Mesodermal cell (in vitro differentiated cells): ENCODE measurements around the gene LINC00632.

ENCODE experiments used
- H3K27ac ChIP-seq: 2 replicates; pipeline ENCODE4 v1.7.0; 2013; ENCODE audit warnings: mild to moderate bottlenecking, low read depth, low read length, moderate library complexity; ENCODE audit not compliant: severe bottlenecking
- H3K36me3 ChIP-seq: 2 replicates; pipeline ENCODE4 v1.7.1; 2013; ENCODE audit warnings: mild to moderate bottlenecking, low read length, moderate library complexity; ENCODE audit not compliant: control insufficient read depth, insufficient read depth
- H3K4me1 ChIP-seq: one replicate; pipeline ENCODE4 v1.7.1; 2013; ENCODE audit warnings: mild to moderate bottlenecking, low read length; ENCODE audit not compliant: insufficient read depth, control insufficient read depth, poor library complexity, severe bottlenecking
- H3K4me3 ChIP-seq: 2 replicates; pipeline ENCODE4 v1.7.0; 2013; ENCODE audit warnings: low read length, control low read depth, mild to moderate bottlenecking; ENCODE audit not compliant: insufficient read depth, poor library complexity, severe bottlenecking; ENCODE audit errors: extremely low read depth
- H3K9me3 ChIP-seq: 2 replicates; pipeline ENCODE4 v1.7.1; 2013; ENCODE audit warnings: mild to moderate bottlenecking, low read length, moderate library complexity; ENCODE audit not compliant: control insufficient read depth
- WGBS, 2 experiments: methylation state at CpG; one replicate each; pipeline ENCODE4 v1.1.5; 2013; ENCODE audit warnings: missing lambda C conversion rate in 2 of 2; ENCODE audit not compliant: insufficient coverage in 2 of 2; 5-methylcytosine and 5-hydroxymethylcytosine counted together

The LINC00632 gene

GRCh38 chrX:140764401-140764919, 54.9 kb downstream of the LINC00632 start:
- no peaks in the 10 kb centered on the region for H3K9me3 ChIP-seq
- 0% methylated on average over 6 to 9 of the region's 31 CpGs for WGBS, 2 experiments
- peaks cover 10% of the 10 kb centered on the region for H3K4me1 ChIP-seq
- peak overlapping the region; percentile 63 for H3K4me3 ChIP-seq
- H3K27ac ChIP-seq: peak overlapping the region; percentile 95
- H3K36me3 ChIP-seq: peaks cover under 1% of the 10 kb centered on the region

DNA sequence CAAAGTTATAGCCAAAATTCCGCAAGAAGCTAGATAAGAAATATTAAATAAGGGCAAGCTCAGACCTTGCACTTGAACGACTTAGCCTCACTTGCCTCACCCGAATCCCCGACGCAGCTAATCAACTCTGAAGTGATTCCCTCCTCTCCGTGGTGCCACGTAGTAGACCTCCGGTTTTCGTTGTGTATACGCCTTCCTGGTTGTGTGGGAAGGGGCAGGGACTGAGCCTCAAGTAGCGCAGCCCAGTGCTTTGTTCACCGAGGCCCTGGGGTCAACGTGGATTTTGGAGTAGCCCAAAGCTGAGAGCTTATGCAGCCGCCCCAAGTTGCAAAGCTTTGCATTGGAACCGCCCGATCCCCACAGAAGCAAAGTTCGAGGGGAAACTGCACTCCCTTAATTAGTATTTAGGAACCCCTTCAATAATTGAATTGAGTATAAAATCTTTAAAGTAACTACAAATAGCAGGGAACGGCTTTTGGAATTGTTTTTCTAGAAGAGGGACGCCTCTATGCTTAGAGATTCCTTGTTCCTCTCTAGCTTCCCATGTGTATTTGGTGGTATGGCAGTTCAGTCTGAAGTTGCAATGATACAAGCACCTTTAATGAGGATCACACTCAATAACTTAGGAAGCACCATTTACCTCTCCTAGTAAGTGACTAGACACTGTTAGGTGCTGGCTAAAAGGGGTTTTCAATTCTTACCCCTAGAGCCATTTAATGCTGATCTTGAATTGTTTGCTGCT, 55.7 kb downstream of the LINC00632 start:
- H3K4me1 ChIP-seq: peaks cover 10% of the 10 kb centered on the region
- H3K9me3 ChIP-seq: no peaks in the 10 kb centered on the region
- H3K4me3 ChIP-seq: peak overlapping the region; percentile 63
- H3K27ac ChIP-seq: peak overlapping the region; percentile 95
- H3K36me3 ChIP-seq: peaks cover 4% of the 10 kb centered on the region
- WGBS, 2 experiments: no CpG with 5 or more reads among the region's 19 CpGs

DNA sequence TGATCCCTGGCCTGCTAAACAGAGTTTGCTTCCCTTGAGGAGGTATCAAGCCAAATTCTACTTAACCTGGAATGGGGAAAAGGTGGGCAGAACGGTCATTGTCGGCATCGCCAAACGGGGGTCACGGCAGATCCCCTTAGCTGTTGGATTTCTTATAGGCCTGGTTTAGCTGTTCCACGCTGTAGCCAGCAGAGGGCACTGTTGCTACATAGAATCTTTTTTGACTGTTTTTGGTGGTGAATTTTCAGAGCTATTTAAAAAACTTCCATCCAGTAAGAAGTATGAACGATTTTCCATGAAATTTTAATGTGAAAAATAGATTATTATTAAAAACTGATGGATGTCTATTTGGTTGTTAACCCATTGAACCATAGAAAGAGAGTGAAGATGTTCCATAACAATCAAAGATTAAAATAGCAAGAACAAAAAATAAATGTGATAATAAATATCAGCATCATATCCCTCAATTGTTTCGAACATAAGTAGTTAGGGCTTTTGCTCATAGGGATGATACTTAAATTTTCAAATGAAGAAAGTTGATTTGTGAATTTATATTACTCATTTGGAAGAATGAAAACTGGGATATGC, 56.6 kb downstream of the LINC00632 start:
- Histone ChIP-seq H3K27ac (no peak overlapping the region), H3K4me1 (peaks cover 10% of the 10 kb centered on the region), H3K36me3 (peaks cover 4% of the 10 kb centered on the region), H3K9me3 (no peaks in the 10 kb centered on the region), H3K4me3 (peak overlapping the region; percentile 63)
- 0% methylated on average over 3 of the region's 8 CpGs; no CpG with 5 or more reads in 1 of the 2 experiments for WGBS, 2 experiments

DNA sequence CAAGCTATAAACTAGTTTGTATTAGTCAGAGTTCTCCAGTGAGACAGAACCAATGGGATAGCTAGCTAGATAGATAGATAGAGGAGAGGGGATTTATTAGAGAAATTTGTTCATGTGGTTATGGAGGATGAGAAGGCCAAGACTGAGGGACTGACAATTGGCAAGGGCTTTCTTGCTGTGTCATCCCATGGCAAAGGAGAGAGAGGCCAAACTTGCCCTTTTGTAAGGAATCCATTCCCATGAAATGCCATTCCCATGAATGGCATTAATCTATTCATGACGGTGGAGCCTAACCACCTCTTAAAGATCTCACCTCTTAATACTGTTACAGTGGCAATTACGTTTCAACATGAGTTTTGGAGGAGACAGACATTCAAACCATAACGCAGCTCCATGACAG, 58.1 kb downstream of the LINC00632 start:
- H3K9me3 ChIP-seq: no peaks in the 10 kb centered on the region
- H3K27ac ChIP-seq: no peak overlapping the region
- H3K4me1 ChIP-seq: peaks cover 10% of the 10 kb centered on the region
- H3K4me3 ChIP-seq: no peak overlapping the region
- 100% methylated on average over 1 of the region's 3 CpGs; no CpG with 5 or more reads in 1 of the 2 experiments for WGBS, 2 experiments
- H3K36me3 ChIP-seq: peaks cover 4% of the 10 kb centered on the region

GRCh38 chrX:140775211-140775610, 65.7 kb downstream of the LINC00632 start:
- Histone ChIP-seq H3K4me1 (no peaks in the 10 kb centered on the region), H3K9me3 (no peaks in the 10 kb centered on the region), H3K36me3 (peaks cover 21% of the 10 kb centered on the region), H3K4me3 (no peak overlapping the region), H3K27ac (no peak overlapping the region)
- WGBS, 2 experiments: 83% methylated on average over 2 of the region's 4 CpGs; no CpG with 5 or more reads in 1 of the 2 experiments

DNA sequence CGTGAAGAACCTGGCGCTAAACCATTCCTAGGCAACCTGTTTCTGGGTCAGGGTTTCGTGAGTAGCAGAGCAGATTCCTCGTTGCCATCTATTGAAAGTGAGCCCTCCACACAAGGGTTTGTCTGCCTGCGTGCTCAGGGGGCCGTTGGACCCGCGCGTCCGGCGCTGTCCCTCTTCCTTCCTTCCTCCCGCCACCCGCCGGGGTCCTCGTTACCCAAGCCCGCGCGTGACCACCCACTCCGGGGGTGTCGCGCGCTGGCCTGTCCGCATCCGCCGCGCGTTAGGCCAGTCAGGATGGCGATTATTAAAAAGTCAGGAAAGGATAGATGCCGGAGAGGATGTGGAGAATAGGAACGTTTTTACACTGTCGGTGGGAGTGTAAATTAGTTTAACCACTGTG, 66.8 kb downstream of the LINC00632 start:
- H3K4me1 ChIP-seq: no peaks in the 10 kb centered on the region
- H3K4me3 ChIP-seq: no peak overlapping the region
- H3K9me3 ChIP-seq: no peaks in the 10 kb centered on the region
- peaks cover 21% of the 10 kb centered on the region for H3K36me3 ChIP-seq
- WGBS, 2 experiments: 95 to 98% methylated on average over 4 to 13 of the region's 31 CpGs
- H3K27ac ChIP-seq: no peak overlapping the region

DNA sequence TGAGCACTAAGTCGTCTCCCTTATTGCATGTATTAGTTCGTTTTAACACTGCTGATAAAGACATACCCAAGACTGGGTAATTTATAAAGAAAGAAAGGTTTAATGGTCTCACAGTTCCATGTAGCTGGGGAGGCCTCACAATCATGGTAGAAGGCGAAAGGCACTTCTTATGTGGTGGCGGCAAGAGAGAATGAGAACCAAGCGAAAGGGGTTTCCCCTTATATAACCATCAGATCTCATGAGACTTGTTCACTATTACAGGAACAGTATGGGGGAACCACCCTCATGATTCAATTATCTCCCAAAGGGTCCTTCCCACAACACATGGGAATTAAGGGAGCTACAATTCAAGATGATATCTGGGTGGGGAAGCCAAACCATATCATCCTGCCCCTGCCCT, 85.1 kb downstream of the LINC00632 start:
- Histone ChIP-seq H3K36me3 (no peaks in the 10 kb centered on the region), H3K4me1 (no peaks in the 10 kb centered on the region), H3K4me3 (no peak overlapping the region), H3K9me3 (no peaks in the 10 kb centered on the region), H3K27ac (no peak overlapping the region)
- no CpG with 5 or more reads among the region's 5 CpGs for WGBS, 2 experiments

- Histone ChIP-seq H3K27ac (no peak overlapping the region), H3K4me1 (no peaks in the 10 kb centered on the region), H3K9me3 (no peaks in the 10 kb centered on the region), H3K4me3 (no peak overlapping the region), H3K36me3 (no peaks in the 10 kb centered on the region)
- WGBS, 2 experiments: no CpG with 5 or more reads among the region's 2 CpGs
Measured at GRCh38 chrX:140799216-140799615, 89.7 kb downstream of the LINC00632 start.

DNA sequence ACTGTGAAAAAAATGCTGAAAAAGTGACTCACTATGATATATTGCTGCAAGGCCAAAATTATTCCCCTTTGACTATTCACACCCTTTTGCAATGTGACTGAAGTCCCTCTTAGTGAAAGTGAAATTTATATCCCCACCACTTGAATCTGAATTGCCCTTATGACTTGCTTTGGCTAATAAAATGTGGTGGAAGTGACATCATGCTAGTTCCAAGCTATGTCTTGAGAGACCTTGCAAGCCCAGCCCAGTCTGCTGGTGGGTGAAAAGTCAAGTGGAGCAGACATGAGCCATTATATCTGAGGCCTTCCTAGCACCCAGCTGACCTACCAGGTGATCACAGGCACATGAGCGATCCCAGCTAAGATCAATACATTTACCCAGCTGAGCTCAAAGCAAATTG, 94.7 kb downstream of the LINC00632 start:
- H3K36me3 ChIP-seq: no peaks in the 10 kb centered on the region
- H3K27ac ChIP-seq: no peak overlapping the region
- WGBS, 2 experiments: no CpG with 5 or more reads among the region's 1 CpG
- H3K9me3 ChIP-seq: no peaks in the 10 kb centered on the region
- H3K4me3 ChIP-seq: no peak overlapping the region
- no peaks in the 10 kb centered on the region for H3K4me1 ChIP-seq

DNA sequence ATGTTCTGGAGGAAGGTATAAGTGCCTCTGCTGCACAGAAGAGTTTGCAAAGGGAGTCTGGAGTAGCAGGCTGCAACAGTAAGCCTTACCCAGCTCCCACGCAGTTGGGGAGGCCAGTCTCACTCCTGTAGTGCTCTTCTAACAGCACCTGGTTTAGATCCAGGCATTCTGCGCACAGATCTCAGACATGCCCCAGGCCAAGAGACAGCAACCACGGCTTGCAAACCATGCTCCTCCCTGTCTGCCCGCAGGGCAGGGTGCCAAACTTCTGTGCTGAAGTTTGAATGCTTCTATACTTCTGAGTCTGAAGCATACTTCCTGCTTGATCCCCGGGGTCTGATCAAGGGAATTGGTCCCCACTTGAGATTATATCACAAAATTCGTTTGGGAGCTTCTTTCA, 106.3 kb downstream of the LINC00632 start:
- Histone ChIP-seq H3K4me1 (no peaks in the 10 kb centered on the region), H3K4me3 (no peak overlapping the region), H3K36me3 (no peaks in the 10 kb centered on the region), H3K27ac (no peak overlapping the region), H3K9me3 (no peaks in the 10 kb centered on the region)
- WGBS, 2 experiments: 100% methylated on average over 3 of the region's 6 CpGs; no CpG with 5 or more reads in 1 of the 2 experiments

DNA sequence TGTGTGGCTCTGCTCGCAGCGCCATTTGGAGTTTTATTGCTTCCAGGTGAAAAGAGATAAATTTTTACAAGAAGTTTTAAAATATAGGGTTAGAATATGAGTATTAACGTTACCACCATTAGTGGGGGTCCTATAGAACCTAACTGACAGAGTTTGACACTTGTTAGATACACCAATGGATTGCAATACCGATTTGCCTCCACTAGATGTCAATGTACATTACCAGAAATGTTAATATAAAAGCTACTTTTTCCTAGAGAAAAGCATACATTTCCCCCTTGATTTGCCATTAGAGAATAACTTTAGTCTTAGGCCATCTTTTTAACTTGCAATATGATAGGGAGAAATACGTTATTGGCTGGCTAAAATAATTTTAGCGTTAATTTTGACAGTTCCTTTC, 108.4 kb downstream of the LINC00632 start:
- no peak overlapping the region for H3K4me3 ChIP-seq
- no peaks in the 10 kb centered on the region for H3K4me1 ChIP-seq
- no peaks in the 10 kb centered on the region for H3K9me3 ChIP-seq
- WGBS, 2 experiments: 100% methylated on average over 1 of the region's 6 CpGs; no CpG with 5 or more reads in 1 of the 2 experiments
- H3K27ac ChIP-seq: no peak overlapping the region
- no peaks in the 10 kb centered on the region for H3K36me3 ChIP-seq
